ENCODE results near the gene RLN1. TPM values are rescaled to one million over a fixed set of nuclear protein-coding genes. Genes with fewer than 3 reads are reported as not detected.

Gene RLN1
- total RNA-seq, 1 donor from 2014 or later, result not detected

GRCh38 chr9:5301544-5301943, 38.1 kb downstream of the RLN1 start:
- Mint-ChIP-seq H3K4me1 (ENCODE audit: low read depth, unreplicated experiment) (no peaks in the 10 kb centered on the region), H3K36me3 (ENCODE audit: unreplicated experiment) (no peaks in the 10 kb centered on the region), H3K4me3 (ENCODE audit: unreplicated experiment) (no peak overlapping the region), H3K9me3 (ENCODE audit: unreplicated experiment) (no peaks in the 10 kb centered on the region), H3K27ac (ENCODE audit: unreplicated experiment) (no peak overlapping the region), H3K27me3 (ENCODE audit: unreplicated experiment) (no peaks in the 10 kb centered on the region)
- DNase-seq, result no peak
- no peak for TF ChIP-seq CTCF (IDR thresholded peaks at IDR 0.05; ENCODE audit: partially characterized antibody, unreplicated experiment)

GRCh38 chr9:5292141-5292540, 47.5 kb downstream of the RLN1 start:
- no peak for TF ChIP-seq CTCF (IDR thresholded peaks at IDR 0.05; ENCODE audit: partially characterized antibody, unreplicated experiment)
- peaks cover 2% of the 10 kb centered on the region for H3K9me3 Mint-ChIP-seq (ENCODE audit: unreplicated experiment)
- H3K4me1 Mint-ChIP-seq (ENCODE audit: low read depth, unreplicated experiment), result no peaks in the 10 kb centered on the region
- H3K27ac Mint-ChIP-seq (ENCODE audit: unreplicated experiment), result no peak overlapping the region
- no peak overlapping the region for H3K4me3 Mint-ChIP-seq (ENCODE audit: unreplicated experiment)
- no peaks in the 10 kb centered on the region for H3K36me3 Mint-ChIP-seq (ENCODE audit: unreplicated experiment)
- DNase-seq, result no peak
- peaks cover 3% of the 10 kb centered on the region for H3K27me3 Mint-ChIP-seq (ENCODE audit: unreplicated experiment)

- Mint-ChIP-seq H3K36me3 (ENCODE audit: unreplicated experiment) (no peaks in the 10 kb centered on the region), H3K27ac (ENCODE audit: unreplicated experiment) (no peak overlapping the region), H3K9me3 (ENCODE audit: unreplicated experiment) (no peaks in the 10 kb centered on the region), H3K27me3 (ENCODE audit: unreplicated experiment) (peaks cover 2% of the 10 kb centered on the region), H3K4me1 (ENCODE audit: low read depth, unreplicated experiment) (no peaks in the 10 kb centered on the region), H3K4me3 (ENCODE audit: unreplicated experiment) (no peak overlapping the region)
- TF ChIP-seq CTCF (IDR thresholded peaks at IDR 0.05; ENCODE audit: partially characterized antibody, unreplicated experiment), result no peak
- no peak for DNase-seq
Measured at GRCh38 chr9:5288591-5288990, 51.1 kb downstream of the RLN1 start.

- Mint-ChIP-seq H3K27me3 (ENCODE audit: unreplicated experiment) (peaks cover 4% of the 10 kb centered on the region), H3K27ac (ENCODE audit: unreplicated experiment) (no peak overlapping the region), H3K36me3 (ENCODE audit: unreplicated experiment) (no peaks in the 10 kb centered on the region), H3K9me3 (ENCODE audit: unreplicated experiment) (no peaks in the 10 kb centered on the region), H3K4me3 (ENCODE audit: unreplicated experiment) (no peak overlapping the region), H3K4me1 (ENCODE audit: low read depth, unreplicated experiment) (no peaks in the 10 kb centered on the region)
- no peak for TF ChIP-seq CTCF (IDR thresholded peaks at IDR 0.05; ENCODE audit: partially characterized antibody, unreplicated experiment)
- no peak for DNase-seq
Measured at GRCh38 chr9:5286262-5286661, 53.4 kb downstream of the RLN1 start.

Other genes starting within 250 kb of the RLN1 start
- gene INSL6, start 154.2 kb downstream of the RLN1 start, total RNA-seq (ENCODE audit: unreplicated experiment), result not detected
- not detected for gene INSL4, start 108.5 kb downstream of the RLN1 start, total RNA-seq (ENCODE audit: unreplicated experiment)
- not detected for gene RLN2, start 35.2 kb downstream of the RLN1 start, total RNA-seq (ENCODE audit: unreplicated experiment)
- 16.3 TPM for gene PLGRKT, start 98.0 kb upstream of the RLN1 start, total RNA-seq (ENCODE audit: unreplicated experiment)
- not detected for gene CD274, start 110.7 kb upstream of the RLN1 start, total RNA-seq (ENCODE audit: unreplicated experiment)
- gene PDCD1LG2, start 170.7 kb upstream of the RLN1 start, total RNA-seq (ENCODE audit: unreplicated experiment), result not detected